GM21526 (cell line): Measurements from ENCODE around the gene RBM39.
"Not testable (repeated sequence)": the region's sequence is repeated elsewhere in the genome, so short reads cannot be mapped to it uniquely, and the experiment has no call there.

Experiments
- ATAC-seq: cut with Tn5 transposase; IDR thresholded peaks from one replicate; pipeline ENCODE4 v1.9.1; 2021; ENCODE audit warnings: moderate library complexity; ENCODE audit not compliant: unreplicated experiment, low FRiP score

The RBM39 gene

GRCh38 chr20:35741892-35742740, at the start of gene RBM39:
RBM39 (minus strand) TSS chr20:35742260; CDS start chr20:35740874, 1,386 bp downstream.
- ATAC-seq, result peak; percentile 79

DNA sequence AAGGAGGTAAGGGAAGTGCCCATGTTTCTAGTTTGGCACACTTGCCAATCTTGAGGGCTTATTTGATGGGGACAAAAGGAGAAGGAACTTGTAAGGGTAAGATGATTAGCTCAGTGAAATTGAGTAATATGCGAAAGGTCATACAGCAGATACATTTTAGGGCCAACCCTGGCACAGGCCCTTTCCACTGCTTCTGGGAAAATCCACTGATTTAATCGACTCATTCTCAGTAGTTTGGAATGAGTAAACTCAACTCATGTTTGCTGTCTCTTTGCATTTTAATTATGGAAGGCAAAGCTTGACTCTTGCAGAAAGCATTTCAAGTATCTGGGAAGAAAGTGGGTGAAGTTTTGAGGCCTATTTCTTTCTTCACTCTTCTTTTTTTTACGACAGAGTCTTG, 49.8 kb upstream of the RBM39 start:
- ATAC-seq, result no peak

GRCh38 chr20:35791097-35791496, 49.0 kb upstream of the RBM39 start:
- no peak for ATAC-seq

DNA sequence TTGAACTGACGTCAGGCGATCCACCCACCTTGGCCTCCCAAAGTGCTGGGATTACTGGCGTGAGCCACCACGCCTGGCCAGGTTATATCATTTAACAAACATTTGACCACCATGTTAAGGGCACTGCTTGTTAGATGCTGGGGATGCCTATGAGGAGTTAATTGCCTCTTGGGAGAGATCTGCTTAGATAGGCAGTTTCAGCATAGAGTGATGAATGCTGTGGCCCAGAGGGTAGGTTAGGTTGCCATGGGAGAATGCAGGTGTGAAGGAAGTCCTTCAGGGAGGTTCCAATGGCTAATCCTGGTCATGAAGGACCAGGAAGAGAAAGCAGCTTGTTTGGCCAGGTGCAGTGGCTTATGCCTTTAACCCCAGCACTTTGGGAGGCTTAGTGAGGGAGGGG, 46.7 kb upstream of the RBM39 start:
- no peak for ATAC-seq

GRCh38 chr20:35785541-35785940, 43.5 kb upstream of the RBM39 start:
- ATAC-seq, result not testable (repeated sequence)

DNA sequence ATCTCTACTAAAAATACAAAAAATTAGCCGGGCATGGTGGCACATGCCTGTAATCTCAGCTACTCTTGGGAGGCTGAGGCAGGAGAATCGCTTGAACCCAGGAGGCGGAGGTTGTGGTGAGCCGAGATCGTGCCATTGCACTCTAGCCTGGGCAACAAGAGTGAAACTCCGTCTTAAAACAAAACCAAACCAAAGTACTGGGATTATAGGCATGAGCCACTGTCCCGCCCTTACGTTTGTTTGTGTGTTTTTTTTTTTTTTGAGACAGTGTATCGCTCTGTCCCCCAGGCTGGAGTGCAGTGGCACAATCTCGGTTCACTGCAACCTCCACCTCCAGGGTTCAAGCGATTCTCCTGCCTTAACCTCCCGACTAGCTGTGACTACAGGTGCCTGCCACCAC, 41.8 kb upstream of the RBM39 start:
- not testable (repeated sequence) for ATAC-seq

GRCh38 chr20:35776513-35777101, 34.5 kb upstream of the RBM39 start:
- no peak for ATAC-seq

GRCh38 chr20:35774391-35774790, 32.3 kb upstream of the RBM39 start:
- no peak for ATAC-seq

DNA sequence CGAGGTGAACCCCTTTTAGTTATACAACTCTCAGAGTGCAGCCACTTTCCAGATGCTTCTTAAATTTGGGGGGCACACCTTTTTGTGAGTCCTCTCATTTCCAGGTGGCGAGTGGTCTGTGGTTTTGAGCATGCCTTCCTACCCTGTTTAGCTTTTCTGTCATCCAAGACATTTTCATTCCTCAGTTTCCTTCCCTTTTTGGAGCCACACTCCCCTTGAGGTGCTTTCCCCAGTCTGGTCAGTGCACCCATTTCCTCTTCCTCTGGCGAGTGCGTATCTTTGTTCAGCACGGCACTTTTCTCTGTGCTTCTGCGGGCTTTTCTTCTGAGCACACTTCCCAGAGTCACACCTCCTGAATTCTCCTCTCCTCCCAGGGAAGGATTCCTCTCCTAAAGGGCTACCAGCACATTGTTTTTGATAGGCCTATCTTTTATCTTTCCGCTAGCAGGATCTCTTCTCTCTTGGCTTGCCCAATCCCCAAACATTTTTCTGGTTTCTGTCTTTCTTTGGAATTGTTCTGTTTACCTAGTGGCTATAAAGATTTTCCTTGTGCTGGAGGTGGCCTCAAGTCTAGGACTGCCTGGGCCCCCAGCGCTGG, 31.2 kb upstream of the RBM39 start:
- ATAC-seq, result no peak

DNA sequence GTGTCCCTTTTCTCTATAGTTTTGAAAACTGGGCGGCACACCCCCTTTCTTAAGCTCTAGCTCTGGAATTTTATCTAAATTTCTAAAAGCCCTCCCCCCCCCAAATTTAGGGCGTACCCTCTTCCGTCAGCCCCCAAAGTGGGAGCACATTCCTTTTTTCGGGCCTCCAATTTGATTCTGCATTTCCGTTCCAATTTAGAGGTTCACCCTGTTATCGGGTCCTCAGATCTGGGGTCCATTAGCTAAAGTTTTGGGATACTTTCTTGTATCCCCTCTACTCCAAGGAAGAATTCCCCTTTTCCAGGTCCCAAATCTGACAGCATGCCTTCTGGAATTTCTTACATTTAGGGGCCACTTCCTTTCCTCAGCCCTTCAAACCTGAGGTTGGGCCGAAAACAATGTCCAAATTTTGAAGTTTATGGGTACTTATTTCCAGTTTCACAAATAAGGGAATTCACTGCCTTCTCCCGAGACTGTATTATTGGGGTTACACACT, 30.6 kb upstream of the RBM39 start:
- ATAC-seq, result no peak

DNA sequence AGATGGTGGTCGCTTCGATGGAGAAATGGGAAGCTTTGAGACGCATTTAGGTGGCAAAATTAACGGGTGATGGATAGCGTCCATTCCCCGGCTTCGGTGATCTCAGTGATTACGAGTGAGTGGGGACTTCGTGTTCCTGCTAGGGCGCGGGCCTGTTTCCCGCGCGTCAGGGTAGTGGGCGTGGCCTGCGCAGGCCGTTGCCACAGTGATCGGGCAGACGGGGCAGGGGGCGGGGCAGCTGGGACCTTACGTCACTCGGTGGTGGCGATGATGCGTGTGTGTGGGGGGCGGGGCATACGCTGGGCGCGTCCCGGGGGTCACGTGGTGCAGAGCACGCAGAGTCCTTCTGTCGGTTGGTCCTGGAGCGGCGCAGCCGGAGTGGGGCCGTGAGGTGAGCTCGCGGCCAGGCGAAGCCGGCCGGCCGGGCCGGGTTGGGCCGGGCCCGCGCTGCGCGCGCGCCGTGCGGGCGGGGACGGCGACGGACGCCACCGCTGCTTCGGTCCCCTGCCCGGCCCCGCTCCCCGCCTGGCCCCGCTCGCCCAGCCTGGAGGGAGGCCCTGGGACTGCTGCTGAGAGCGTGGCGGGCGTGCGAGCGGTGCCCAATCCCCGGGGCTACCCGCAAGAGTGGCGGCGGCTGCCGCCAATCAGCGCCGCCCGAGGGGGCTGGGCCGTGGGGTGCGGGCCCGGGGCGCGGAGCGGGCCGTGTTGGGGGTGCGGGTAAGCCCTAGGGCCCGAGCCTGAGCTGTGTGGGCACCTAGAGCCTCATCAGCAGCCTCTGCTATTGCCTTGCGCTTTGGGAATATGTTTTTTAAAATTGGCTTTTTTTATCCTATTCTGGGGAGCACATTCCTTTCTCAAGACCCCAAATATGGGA, 29.9 kb upstream of the RBM39 start, which contains the start of gene PHF20:
PHF20 (plus strand) TSS at position 327 of the 874 bp plus-strand sequence. CDS start 29,508 bp downstream, outside the sequence.
- ATAC-seq, result peak; percentile 73

DNA sequence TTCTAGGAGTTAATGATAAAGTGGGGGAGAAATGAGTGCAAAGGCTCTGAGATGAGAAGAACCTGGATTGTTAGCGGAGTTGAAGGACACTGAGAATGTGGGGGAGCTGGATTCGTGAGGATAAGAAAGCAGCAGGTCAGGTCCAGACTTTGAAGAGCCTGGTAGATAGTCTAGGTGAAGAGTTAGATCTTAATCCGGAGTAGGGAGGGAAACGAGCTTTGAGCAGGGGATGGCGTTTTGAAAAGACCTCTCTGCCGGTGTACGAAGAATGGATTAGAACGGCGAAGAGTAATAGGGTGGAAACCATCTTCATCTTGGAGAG, 29.3 kb upstream of the RBM39 start:
- ATAC-seq, result no peak

GRCh38 chr20:35768731-35769664, 26.9 kb upstream of the RBM39 start:
- no peak for ATAC-seq

DNA sequence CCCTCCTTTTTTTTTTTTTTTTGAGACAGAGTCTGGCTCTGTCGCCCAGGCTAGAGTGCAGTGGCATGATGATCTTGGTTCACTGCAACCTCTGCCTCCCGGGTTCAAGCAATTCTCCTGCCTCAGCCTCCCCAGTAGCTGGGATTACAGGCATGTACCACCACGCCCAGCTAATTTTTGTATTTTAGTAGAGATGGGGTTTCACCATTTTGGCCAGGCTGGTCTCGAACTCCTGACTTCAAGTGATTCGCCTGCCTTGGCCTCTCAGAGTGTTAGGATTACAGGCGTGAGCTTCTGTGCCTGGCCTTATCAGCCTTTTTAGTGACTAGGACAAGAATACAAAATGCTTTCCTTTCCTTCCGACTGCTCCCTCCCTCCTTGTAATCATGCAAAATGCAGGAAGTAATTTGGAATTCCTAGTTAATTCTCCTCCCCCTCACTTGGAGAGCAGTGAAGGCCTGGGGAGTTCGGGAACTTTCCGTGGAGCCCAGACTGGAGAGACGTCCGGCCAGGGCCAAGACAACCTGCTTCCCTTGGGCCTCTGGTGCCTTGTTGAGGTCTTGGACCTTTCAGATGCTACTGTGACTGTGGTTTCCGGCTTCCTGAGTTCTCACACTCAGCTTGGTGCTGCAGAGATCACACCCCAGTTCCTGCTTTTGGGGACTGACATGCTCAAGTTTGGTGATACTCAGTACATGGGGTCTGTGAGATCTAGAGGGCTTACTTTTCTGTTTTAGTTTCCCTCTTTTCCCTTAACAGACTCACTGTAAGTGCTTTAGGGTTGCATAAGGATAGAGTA, 25.8 kb upstream of the RBM39 start:
- peak; percentile 43 for ATAC-seq

DNA sequence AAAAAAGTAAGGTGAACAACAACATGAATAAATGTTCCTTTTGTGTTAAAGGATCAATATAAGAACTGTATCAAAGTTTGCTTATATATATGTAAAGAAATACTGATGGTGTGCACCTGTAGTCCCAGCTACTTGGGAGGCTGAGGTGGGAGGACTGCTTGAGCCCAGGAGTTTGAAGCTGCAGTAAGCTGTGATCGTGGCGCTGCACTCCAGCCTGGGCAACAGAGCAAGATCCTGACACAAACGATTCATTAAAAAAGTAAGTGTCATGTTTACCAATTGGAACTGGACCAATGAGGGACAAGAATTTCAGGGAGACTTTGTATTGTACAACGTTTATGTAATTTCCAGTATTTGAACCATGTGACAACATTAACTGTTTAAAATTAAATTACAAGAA, 24.8 kb upstream of the RBM39 start:
- ATAC-seq, result no peak

DNA sequence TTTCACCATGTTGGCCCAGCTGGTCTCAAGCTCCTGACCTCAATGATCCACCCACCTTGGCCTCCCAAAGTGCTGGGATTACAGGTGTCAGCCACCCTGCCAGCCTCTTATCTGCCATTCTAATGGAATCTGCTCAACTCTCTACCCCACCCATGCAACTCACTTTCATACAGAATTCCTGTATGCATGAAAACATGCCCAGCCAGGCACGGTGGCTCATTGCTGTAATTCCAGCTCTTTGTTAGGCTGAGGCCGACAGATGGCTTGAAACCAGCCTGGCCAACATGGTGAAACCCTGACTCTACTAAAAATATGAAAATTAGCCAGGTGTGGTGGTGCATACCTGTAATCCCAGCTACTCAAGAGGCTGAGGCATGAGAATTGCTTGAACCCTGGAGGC, 22.9 kb upstream of the RBM39 start:
- not testable (repeated sequence) for ATAC-seq

- no peak for ATAC-seq
Observed at GRCh38 chr20:35762461-35762860, 20.4 kb upstream of the RBM39 start.

GRCh38 chr20:35761548-35761947, 19.5 kb upstream of the RBM39 start:
- ATAC-seq, result not testable (repeated sequence)
